GM23248 (cell line): ENCODE data around the gene CYP4B1.

Experiments
- EZH2 ChIP-seq: fragments of 200-600 bp; sonication (generic); IDR thresholded peaks from 2 replicates; pipeline ENCODE4 v1.6.1; 2018; ENCODE audit warnings: antibody characterized with exemption, mild to moderate bottlenecking; ENCODE audit not compliant: insufficient read depth, poor library complexity, severe bottlenecking
- EZH2phosphoT487 ChIP-seq: fragments of 200-600 bp; sonication (generic); IDR thresholded peaks from 2 replicates; pipeline ENCODE4 v1.6.1; 2018; ENCODE audit warnings: antibody characterized with exemption, moderate library complexity, mild to moderate bottlenecking, low read depth; ENCODE audit not compliant: insufficient read depth

- TF ChIP-seq EZH2 (no peak), EZH2phosphoT487 (no peak)
These were observed 44.9 kb upstream of the CYP4B1 start for GRCh38 chr1:46753985-46754384.
